ENCODE measurements around the gene PRM2. TPM values are rescaled to one million over a fixed set of nuclear protein-coding genes. Genes with fewer than 3 reads are reported as not detected.

The PRM2 gene
- total RNA-seq, 4 donors from 2014 or later, result not detected

DNA sequence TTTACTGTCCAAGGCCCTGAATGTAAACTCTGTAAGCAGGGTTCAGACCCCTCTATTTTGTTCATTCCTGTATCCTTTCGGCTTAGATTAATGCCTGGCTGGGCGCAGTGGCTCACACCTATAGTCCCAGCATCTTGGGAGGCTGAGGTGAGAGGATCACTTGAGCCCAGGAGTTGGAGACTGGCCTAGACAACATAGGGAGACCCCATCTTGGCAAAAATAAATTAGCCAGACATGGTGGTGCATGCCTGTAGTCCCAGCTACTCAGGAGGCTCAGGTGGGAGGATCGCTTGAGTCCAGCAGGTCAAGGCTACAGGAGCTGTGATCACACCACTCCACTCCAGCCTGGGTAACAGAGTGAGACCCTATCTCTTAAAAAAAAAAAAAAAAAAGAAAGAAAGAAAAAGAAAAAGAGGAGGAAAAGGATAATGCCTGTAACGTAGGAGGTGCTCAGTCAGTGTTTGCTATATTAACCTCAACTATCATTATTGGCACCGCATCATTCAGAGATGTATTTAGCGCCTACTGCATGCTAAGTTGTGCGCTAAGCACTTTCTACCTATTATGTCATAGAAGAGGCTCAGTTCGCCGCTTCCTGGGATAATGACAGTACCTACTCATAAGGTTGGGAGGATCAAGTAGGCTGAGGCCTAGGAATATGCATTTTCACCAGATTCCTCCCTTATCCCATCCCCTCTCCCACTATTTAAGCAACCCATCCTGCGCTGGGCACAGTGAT is 25.3 kb downstream of the PRM2 start:
- ATAC-seq (ENCODE audit: low FRiP score), result no peak
- TF ChIP-seq, protein P1, sequence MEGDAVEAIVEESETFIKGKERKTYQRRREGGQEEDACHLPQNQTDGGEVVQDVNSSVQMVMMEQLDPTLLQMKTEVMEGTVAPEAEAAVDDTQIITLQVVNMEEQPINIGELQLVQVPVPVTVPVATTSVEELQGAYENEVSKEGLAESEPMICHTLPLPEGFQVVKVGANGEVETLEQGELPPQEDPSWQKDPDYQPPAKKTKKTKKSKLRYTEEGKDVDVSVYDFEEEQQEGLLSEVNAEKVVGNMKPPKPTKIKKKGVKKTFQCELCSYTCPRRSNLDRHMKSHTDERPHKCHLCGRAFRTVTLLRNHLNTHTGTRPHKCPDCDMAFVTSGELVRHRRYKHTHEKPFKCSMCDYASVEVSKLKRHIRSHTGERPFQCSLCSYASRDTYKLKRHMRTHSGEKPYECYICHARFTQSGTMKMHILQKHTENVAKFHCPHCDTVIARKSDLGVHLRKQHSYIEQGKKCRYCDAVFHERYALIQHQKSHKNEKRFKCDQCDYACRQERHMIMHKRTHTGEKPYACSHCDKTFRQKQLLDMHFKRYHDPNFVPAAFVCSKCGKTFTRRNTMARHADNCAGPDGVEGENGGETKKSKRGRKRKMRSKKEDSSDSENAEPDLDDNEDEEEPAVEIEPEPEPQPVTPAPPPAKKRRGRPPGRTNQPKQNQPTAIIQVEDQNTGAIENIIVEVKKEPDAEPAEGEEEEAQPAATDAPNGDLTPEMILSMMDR (IDR thresholded peaks at IDR 0.05), result no peak
- no peak for DNase-seq (ENCODE audit: low spot score)

DNA sequence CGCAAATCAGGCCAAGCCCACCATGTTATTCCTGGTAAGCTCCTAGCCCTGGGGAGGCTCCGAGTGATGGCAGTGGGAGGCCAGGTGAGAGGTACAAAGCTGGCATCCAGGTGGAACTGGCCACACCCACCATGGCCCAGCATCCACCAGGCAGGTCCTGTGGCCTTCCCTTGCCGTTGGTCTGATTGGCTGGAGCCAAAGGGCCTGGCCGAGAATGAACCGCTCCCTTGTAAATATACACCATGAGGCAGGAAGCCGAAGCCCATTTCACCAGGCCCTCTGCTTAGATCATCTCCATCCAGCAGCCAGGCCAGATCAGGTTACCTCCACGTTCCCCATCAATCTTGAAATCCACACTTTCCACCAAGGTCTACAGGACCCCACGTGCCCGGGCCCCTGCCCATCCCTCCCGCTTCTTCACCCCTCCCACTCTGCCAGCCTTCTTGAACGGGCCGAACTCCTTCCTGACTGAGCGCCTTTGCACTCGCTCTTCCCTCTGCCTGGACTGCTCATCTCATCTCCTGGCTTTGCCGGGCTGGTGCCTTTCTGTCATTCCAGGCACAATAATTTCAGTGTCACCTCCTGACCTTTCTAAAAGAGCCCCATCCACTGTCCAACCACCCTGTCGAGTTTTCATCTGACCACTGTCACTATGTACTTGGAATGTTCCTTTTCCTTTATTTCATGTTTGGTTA is 26.0 kb downstream of the PRM2 start:
- no peak for DNase-seq (ENCODE audit: low spot score)
- ATAC-seq (ENCODE audit: low FRiP score), result no peak
- TF ChIP-seq, protein P1 (IDR thresholded peaks at IDR 0.05), result no peak

DNA sequence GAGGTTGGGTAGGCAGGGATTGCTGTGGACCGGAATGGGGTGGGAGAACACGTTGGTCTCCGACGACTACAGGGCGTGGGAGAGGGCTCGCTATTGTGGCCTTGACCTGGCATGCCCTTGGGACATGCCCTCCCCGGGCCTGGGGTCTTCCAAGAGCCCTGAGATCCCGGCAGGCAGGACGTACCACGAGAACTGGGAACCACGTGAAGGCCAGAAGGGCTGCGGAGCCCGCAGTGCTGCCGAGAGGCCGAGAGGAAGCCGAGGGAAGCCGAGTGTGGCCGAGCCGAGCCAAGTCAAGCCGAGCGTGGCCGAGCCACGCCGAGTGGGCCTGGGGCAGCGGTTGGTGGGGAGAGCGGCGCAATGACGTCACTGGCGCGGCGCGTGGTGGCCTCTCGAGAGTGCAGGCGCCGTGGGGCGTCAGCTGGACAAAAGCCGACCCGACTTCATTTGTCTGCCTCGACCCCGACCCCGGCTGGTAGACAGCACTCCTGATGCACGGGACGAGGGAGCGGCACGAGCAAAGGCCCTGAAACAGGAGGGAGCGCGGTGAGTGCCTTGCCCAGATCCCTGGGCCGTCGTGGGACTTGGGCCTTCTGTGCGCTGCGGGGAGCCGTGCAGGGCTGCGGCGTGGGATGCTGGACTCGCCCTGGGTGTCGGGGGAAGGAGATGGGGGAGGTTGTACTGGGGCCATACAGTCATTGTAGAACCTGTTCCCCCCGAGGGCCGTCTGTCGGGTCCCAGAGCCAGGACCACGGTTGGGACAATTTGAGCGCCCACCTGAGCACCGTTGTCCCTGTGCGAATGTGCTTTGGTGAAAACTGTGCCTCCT is 26.8 kb downstream of the PRM2 start:
- no peak for ATAC-seq (ENCODE audit: low FRiP score)
- TF ChIP-seq, protein P1 (IDR thresholded peaks at IDR 0.05), result no peak
- DNase-seq (ENCODE audit: low spot score), result no peak

DNA sequence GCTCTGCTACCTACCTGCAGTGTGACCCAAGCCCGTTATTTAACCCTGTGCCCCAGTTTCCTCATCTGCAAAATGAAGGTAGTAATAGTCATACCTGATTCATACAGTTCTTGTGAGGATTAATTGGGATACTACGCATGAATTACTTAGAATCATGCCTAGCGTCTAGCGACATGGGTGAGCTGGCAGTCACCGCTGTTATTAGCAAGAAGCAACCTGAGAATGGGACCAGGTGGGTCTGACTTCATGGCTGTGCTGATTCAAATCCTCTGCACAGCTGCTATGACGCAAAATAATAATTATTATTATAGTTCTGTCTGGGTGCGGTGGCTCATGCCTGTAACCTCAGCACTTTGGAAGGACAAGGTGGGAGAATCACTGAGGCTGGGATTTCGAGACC is 28.1 kb downstream of the PRM2 start:
- TF ChIP-seq, protein P1 (IDR thresholded peaks at IDR 0.05), result no peak
- DNase-seq (ENCODE audit: low spot score) (no peak), ATAC-seq (ENCODE audit: low FRiP score) (no peak)

DNA sequence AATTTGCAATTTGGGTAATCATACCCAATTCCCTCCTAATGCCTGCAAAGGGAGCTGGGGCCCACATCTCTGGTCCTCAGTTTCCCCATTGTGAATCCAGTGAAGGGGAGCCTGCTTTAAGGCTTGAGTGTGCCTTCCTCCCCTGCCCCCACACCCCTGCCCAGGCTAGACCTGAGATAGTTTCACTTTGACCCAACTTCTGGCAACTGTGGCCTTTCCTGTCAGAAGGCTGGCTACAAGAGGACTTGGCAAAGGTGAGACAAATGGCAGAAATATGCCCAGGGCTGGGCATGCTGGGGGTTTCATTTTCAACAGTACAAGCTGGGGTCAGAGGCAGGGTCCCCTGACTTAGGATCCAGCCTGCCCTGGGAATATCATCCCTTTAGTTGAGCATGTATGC is 30.3 kb downstream of the PRM2 start:
- TF ChIP-seq, protein P1 (IDR thresholded peaks at IDR 0.05), result no peak
- no peak for DNase-seq (ENCODE audit: low spot score)
- ATAC-seq (ENCODE audit: low FRiP score), result no peak

DNA sequence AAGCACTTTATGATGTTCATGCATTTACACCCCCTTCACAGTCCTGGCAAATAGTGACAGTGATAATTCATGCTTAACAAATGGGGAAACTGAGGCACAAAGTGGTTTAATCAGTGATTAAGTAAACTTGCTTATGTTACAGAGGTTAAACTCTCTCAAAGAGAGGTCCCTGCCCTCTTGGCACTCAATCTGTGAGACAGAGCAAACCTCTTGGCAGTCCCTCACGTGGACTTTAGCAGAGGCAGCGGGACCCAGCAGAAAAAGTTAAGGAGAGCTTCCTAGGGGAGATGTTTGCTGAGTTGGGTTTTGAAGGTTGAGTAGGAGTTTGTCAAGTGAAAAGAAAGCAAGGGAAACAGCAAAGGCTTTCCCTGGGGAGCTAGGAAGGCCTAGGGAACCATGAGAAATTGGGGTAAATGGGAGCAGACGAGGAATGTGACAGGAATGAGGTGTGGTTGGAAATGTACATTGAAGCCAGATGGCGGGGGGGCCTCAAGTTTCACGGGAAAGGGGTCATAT is 31.0 kb downstream of the PRM2 start:
- ATAC-seq (ENCODE audit: low FRiP score) (no peak), DNase-seq (ENCODE audit: low spot score) (no peak)
- TF ChIP-seq, protein P1 (IDR thresholded peaks at IDR 0.05), result no peak

Measured in omental fat pad (tissue), 4 donors.